ENCODE measurements around the gene PPP1R14B.

GRCh38 chr11:64243236-64243854 lies 3.4 kb downstream of the PPP1R14B start:
- TF ChIP-seq MAX (IDR thresholded peaks at IDR 0.05), result no peak
- no peak for TF ChIP-seq EP300 (IDR thresholded peaks at IDR 0.05; ENCODE audit: borderline replicate concordance)
- no peak for TF ChIP-seq EGR1 (IDR thresholded peaks at IDR 0.05)
- TF ChIP-seq YY1 (IDR thresholded peaks at IDR 0.05; ENCODE audit: low read depth), result no peak
- no peak for TF ChIP-seq FOXM1 (IDR thresholded peaks at IDR 0.05; ENCODE audit: borderline replicate concordance, low read depth)

Measured in Ishikawa (cell line).